ENCODE data around the gene OSBPL7.

DNA sequence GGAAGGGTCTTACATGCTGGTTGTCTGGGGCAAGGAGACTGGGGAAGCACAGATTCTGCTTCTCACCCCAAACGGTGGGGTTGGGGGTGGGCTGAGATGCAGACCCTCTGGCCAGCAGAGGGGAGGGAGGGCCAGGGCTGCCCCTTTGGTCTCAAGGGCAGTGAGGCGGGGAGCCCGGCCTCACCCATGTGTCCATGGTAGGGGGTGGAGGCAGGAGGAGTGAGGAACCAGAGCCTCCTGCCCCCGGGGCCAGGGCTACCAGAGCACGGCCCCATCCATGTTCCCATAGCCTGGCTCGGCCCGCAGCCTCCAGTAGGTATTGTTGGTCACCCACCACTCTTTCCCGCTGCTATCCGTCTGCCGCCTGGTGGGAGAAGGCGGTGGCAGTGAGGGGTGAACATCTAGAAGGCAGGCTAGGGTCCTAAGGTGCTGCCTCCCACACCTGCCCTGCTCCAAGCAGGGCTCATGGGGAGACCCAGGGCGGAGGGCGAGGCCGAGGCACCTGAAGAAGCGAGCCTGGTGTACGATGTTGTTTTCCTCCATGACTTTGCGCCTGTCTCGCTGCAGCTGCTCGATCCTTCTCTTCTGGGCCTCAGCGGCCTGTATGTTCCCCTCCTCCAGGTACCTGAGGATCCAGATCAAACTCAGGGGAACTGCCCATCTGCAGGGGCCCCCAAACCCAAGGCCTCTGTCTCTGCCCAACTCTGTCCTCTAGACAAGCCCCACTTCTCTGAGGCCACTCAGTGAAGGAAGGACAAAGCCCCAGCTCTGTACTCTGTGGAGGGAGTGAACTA, 13.4 kb downstream of the OSBPL7 start:
- TF ChIP-seq, protein P1, sequence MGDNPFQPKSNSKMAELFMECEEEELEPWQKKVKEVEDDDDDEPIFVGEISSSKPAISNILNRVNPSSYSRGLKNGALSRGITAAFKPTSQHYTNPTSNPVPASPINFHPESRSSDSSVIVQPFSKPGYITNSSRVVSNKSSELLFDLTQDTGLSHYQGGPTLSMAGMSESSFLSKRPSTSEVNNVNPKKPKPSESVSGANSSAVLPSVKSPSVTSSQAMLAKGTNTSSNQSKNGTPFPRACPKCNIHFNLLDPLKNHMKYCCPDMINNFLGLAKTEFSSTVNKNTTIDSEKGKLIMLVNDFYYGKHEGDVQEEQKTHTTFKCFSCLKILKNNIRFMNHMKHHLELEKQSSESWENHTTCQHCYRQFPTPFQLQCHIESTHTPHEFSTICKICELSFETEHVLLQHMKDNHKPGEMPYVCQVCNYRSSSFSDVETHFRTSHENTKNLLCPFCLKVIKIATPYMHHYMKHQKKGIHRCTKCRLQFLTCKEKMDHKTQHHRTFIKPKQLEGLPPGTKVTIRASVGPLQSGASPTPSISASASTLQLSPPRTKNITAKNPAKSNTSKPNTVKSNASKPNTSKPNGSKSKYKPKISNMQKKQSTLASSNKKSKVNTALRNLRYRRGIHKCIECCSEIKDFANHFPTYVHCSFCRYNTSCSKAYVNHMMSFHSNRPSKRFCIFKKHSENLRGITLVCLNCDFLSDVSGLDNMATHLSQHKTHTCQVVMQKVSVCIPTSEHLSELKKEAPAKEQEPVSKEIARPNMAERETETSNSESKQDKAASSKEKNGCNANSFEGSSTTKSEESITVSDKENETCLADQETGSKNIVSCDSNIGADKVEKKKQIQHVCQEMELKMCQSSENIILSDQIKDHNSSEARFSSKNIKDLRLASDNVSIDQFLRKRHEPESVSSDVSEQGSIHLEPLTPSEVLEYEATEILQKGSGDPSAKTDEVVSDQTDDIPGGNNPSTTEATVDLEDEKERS (tag by site-specific recombination; IDR thresholded peaks at IDR 0.05), result no peak
- TF ChIP-seq, protein P2, sequence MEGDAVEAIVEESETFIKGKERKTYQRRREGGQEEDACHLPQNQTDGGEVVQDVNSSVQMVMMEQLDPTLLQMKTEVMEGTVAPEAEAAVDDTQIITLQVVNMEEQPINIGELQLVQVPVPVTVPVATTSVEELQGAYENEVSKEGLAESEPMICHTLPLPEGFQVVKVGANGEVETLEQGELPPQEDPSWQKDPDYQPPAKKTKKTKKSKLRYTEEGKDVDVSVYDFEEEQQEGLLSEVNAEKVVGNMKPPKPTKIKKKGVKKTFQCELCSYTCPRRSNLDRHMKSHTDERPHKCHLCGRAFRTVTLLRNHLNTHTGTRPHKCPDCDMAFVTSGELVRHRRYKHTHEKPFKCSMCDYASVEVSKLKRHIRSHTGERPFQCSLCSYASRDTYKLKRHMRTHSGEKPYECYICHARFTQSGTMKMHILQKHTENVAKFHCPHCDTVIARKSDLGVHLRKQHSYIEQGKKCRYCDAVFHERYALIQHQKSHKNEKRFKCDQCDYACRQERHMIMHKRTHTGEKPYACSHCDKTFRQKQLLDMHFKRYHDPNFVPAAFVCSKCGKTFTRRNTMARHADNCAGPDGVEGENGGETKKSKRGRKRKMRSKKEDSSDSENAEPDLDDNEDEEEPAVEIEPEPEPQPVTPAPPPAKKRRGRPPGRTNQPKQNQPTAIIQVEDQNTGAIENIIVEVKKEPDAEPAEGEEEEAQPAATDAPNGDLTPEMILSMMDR (tag by site-specific recombination; IDR thresholded peaks at IDR 0.05), result no peak
- TF ChIP-seq, protein P3, sequence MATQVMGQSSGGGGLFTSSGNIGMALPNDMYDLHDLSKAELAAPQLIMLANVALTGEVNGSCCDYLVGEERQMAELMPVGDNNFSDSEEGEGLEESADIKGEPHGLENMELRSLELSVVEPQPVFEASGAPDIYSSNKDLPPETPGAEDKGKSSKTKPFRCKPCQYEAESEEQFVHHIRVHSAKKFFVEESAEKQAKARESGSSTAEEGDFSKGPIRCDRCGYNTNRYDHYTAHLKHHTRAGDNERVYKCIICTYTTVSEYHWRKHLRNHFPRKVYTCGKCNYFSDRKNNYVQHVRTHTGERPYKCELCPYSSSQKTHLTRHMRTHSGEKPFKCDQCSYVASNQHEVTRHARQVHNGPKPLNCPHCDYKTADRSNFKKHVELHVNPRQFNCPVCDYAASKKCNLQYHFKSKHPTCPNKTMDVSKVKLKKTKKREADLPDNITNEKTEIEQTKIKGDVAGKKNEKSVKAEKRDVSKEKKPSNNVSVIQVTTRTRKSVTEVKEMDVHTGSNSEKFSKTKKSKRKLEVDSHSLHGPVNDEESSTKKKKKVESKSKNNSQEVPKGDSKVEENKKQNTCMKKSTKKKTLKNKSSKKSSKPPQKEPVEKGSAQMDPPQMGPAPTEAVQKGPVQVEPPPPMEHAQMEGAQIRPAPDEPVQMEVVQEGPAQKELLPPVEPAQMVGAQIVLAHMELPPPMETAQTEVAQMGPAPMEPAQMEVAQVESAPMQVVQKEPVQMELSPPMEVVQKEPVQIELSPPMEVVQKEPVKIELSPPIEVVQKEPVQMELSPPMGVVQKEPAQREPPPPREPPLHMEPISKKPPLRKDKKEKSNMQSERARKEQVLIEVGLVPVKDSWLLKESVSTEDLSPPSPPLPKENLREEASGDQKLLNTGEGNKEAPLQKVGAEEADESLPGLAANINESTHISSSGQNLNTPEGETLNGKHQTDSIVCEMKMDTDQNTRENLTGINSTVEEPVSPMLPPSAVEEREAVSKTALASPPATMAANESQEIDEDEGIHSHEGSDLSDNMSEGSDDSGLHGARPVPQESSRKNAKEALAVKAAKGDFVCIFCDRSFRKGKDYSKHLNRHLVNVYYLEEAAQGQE (tag by site-specific recombination; IDR thresholded peaks at IDR 0.05), result no peak
- TF ChIP-seq ZBTB1 (tag by site-specific recombination; IDR thresholded peaks at IDR 0.05), result no peak
- TF ChIP-seq ZNF335 (tag by site-specific recombination; conservative IDR thresholded peaks at IDR 0.05), result no peak
- no peak for TF ChIP-seq ZNF302 (tag by site-specific recombination; IDR thresholded peaks at IDR 0.05; ENCODE audit: low read depth)
- no peak for TF ChIP-seq ZNF121 (tag by site-specific recombination; IDR thresholded peaks at IDR 0.05)
- TF ChIP-seq MEIS1 (CRISPR knock-in tag; IDR thresholded peaks at IDR 0.05; ENCODE audit: borderline replicate concordance), result no peak
- TF ChIP-seq ZNF580 (tag by site-specific recombination; IDR thresholded peaks at IDR 0.05), result no peak
- TF ChIP-seq YY1 (tag by site-specific recombination; IDR thresholded peaks at IDR 0.05), result no peak
- TF ChIP-seq KLF7 (tag by site-specific recombination; IDR thresholded peaks at IDR 0.05; ENCODE audit: borderline replicate concordance), result no peak

Data from HEK293 (cell line).